Hematopoietic multipotent progenitor cell treated with erythropoietin and hydrocortisone succinate and interleukin-3 and kit ligand, for 8 days (in vitro differentiated cells): Measurements from ENCODE around the gene LCE1B.

Source experiments
- DNase-seq: peaks from one replicate; pipeline ENCODE4 v3.0.0-alpha.2; 2015

The LCE1B gene, protein sequence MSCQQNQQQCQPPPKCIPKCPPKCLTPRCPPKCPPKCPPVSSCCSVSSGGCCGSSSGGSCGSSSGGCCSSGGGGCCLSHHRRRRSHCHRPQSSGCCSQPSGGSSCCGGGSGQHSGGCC

GRCh38 chr1:152811671-152812070 is at the start of gene LCE1B:
TSS of gene LCE1B (plus strand) at chr1:152811971. CDS start at chr1:152812447, 476 bp downstream.
- DNase-seq = no peak

DNA sequence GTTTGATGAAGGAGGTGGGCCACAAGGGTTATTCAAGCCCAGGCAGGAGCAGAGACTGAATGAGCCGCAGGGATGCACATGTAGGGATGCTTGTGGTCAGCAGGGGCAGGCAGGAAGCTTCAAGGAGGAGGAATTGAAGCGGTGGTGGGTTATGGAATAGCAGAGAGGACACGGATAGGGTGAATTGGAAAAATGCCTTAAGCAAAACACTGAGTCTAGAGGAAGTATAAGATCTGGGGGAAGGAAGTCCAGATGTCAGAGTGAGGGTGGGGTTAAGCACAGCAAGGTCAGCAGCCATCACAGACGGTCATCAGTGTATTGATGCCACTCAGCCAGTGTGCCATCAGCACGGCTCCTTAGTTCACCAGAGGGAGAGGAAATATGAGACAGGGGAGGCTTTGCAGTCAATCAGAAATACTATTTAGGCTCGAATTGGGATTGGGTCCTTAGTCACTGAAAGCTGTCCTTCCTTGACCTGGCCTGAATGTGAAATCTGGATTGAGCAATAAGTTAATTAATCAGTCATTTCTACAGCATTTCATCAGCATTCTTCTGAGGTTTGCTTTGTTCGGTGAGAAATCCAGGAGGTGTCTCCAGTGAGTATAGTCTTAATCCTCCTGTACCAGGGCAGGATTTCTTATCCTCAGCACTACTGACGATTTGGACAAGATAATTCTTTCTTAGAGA is 42.8 kb upstream of the LCE1B start:
- no peak for DNase-seq

DNA sequence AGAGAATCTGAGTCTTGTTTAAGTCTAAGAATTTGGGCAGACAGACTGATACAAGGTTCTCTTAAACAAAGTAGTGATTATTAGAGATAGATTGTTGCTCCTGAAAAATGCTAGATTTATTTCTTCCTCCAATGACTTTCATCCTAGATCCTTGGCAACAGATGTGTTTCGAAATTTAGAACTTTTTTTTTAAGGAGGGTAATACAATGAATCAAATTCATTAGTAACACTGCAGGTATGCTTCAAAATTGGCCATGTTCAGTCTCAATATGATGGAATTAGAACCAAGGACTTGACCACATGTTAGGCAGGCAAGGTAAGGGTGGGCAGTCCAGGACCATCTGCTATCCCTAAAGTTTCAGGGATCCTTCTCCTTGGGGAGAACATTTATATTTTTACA is 41.4 kb upstream of the LCE1B start:
- DNase-seq = no peak

DNA sequence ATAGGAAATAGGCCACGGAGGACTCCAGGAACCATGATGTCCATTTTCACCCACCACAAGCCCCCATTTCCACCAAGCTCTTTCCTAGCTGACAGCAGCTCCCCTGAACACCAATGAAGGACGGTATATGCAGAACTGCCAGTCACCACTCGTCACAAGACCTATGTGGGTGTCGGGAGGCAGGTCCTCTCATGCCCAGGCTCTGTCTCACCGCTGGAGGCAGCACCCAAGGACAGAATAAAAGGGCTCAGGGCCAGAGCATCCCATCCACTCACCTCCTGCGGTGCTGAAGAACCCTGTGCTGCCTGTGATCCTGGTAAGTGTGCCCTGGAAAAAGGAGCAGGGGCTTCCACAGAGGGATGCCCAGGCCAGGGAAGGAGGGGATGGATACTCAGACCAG is 36.9 kb upstream of the LCE1B start, which contains the start of gene LCE1F:
Gene LCE1F, plus strand, starts transcription at position 266 of the 400 bp plus-strand sequence. CDS start 1,232 bp downstream, outside the sequence.
- no peak for DNase-seq

- DNase-seq = no peak
These were observed 35.4 kb upstream of the LCE1B start for GRCh38 chr1:152776361-152776760.

- peak; percentile 33 for DNase-seq
These were observed 34.1 kb upstream of the LCE1B start for GRCh38 chr1:152777510-152778137.

DNA sequence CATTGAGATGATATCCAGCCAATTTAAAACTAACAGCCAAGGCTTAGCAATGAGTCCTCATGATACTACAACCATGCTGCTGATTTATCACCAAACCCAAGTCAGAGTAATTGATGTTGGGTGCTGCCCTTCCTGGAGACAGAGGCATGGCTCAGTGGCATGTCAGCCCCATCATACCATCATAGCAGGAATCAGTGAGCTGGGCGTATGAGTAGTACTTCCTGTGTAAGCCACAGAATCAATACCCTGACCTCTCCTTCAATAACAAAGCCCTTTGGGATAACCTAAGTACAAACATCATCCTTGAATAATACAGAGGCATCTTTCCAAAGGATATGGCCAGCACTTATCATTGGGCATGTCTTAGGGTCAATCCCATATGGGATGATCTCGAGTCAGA is 28.7 kb upstream of the LCE1B start:
- no peak for DNase-seq

GRCh38 chr1:152786077-152786476 is 25.7 kb upstream of the LCE1B start, which contains the start of gene LCE1E:
TSS of gene LCE1E (plus strand) at chr1:152786257. CDS start at chr1:152787300, 1,043 bp downstream.
- DNase-seq = no peak

- DNase-seq = no peak
These were observed 16.1 kb upstream of the LCE1B start for GRCh38 chr1:152795686-152796085.

- no peak for DNase-seq
These were observed 15.3 kb upstream of the LCE1B start, which contains the start of gene LCE1D for GRCh38 chr1:152796421-152796820. TSS of gene LCE1D (plus strand) at chr1:152796721. CDS start at chr1:152797795, 1,074 bp downstream.

DNA sequence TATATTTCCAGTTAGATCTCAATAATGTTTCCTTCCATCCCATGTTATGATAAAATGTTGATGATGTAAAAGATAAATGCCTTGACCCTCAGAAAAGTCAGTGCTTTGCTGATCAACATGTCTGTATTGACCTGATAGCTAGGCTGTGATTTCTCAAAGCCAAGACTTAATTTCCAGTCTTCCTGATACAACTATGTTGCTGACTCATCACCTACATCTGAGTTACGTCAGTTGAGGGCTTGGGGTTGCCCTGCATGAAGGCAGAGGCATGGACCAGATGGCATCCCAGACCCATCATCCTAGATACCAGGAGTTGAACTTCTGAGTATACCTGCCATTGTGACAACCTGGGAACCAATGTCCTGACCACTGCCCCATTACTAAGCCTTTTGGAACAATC is 10.4 kb upstream of the LCE1B start:
- no peak for DNase-seq

DNA sequence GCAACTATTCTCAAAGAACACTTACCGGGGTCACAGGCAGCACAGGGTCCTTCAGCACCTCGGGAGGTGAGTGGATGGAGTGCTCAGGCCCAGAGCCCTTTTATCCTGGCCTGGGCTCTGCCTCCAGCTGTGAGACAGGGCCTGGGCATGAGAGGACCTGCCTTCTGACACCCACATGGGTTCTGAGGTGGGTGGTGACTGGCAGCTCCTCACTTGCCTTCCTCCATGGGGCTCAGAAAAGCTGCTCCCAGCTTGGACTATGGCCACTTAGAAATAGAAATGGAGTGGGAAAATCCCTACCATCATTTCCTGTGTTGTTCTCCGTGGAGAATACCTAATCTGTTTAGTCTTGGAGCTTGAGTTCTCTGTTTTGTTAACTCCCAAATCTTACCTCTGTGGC is 5.2 kb upstream of the LCE1B start, which contains the start of gene LCE1C:
Gene LCE1C, minus strand, starts transcription at position 76 of the 400 bp plus-strand sequence. CDS start 1,173 bp downstream, outside the sequence.
- no peak for DNase-seq

GRCh38 chr1:152811050-152811449 is 721 bp upstream of the LCE1B start:
- DNase-seq = no peak

- no peak for DNase-seq
These were observed 5.5 kb downstream of the LCE1B start for GRCh38 chr1:152817309-152817708.

DNA sequence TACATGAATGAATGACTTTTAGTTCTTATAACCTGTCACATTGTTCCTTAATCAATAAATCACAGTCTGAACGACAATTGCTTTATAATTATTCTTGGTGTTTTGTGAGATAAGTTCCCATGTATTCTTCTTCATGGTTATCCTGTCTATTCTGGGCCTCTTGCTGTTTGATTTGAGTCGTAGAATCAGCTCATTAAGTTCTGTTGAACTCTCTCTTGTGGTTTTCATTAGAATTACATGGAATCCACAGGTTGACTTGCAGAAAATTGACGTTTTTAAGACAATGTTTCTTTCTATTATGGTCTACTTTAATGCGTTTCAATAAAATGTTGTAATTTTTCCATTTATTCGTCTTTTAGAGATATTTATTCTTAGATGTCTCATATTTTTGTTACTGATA is 11.5 kb downstream of the LCE1B start:
- no peak for DNase-seq

GRCh38 chr1:152824964-152825363 is 13.2 kb downstream of the LCE1B start:
- no peak for DNase-seq

- DNase-seq = no peak
These were observed 15.4 kb downstream of the LCE1B start, which contains the start of gene LCE1A for GRCh38 chr1:152827173-152827572. TSS of gene LCE1A (plus strand) at chr1:152827473. CDS start at chr1:152827473, 0 bp downstream.

GRCh38 chr1:152836870-152837269 is 25.1 kb downstream of the LCE1B start:
- DNase-seq = no peak

DNA sequence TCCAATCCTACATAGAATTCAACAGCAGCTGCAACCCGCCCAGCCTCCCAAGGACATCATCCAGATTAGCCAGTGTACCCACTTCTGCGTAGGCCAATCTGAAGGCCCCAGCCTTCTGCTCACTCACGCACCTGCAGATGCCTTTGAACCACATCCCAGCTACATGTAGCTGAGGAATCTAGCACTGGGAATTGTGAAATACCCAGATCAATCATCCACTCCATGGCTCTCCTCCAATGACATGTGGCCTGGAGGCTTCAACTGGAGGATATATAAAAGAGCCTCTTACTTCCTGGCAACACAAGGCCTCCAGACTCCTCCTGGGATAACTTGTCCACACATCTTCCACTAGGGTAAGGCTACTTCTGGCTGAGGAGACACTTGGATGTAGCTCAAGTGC is 30.8 kb downstream of the LCE1B start, which contains the start of gene LCE6A:
Gene LCE6A, plus strand, starts transcription at position 301 of the 400 bp plus-strand sequence. CDS start 665 bp downstream, outside the sequence.
- no peak for DNase-seq

- no peak for DNase-seq
These were observed 43.9 kb downstream of the LCE1B start for GRCh38 chr1:152855661-152856060.

GRCh38 chr1:152858062-152858461 is 46.3 kb downstream of the LCE1B start:
- DNase-seq = no peak

- DNase-seq = no peak
These were observed 47.9 kb downstream of the LCE1B start, which contains the start of gene LCE7A for GRCh38 chr1:152859696-152860095. TSS of gene LCE7A (plus strand) at chr1:152859996. CDS start at chr1:152860698, 702 bp downstream.

DNA sequence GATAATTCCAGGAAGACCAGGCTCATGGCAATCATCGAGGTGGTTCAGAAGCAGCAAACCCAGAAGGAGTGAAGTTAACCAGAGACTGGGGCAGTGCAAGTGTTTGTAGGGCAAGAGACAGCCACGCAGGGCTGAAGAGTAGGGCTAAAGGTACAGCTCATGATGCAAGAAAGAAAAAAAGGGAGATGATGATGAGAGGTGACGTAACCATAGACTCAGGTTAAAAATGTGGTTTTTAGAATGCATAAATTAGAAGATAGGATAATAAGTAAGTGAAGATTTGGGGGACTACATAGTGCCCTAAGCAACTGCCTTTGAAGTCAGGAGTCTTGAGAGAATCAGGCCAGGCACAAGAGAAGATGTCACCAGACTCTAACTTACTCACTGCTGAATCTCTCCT is 48.4 kb downstream of the LCE1B start:
- no peak for DNase-seq

DNA sequence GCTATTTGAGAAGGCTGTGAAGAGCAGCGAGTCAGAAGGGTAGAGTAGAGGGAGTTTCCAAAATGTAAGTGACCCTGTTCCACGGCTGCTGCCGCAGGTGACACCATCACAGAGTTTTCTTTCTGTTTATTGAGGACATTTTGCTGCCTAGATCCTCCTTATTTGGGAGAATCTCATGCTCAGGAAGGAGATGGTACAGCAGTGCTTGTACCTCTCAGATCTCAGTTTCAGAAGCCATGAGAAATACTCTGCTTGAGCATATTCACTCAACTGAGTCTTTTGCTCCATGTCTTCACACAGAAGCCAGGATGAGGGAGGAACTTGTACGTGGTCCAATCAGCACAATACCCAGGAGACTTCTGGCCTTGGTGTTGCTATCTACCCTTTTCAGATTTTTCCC is 49.6 kb downstream of the LCE1B start:
- no peak for DNase-seq
